ENCODE results near the gene PTPRM. TPM values are rescaled to one million over a fixed set of nuclear protein-coding genes. Genes with fewer than 3 reads are reported as not detected.

PTPRM gene
- polyA plus RNA-seq, 1 donor from 2014 or later, result 126 TPM

DNA sequence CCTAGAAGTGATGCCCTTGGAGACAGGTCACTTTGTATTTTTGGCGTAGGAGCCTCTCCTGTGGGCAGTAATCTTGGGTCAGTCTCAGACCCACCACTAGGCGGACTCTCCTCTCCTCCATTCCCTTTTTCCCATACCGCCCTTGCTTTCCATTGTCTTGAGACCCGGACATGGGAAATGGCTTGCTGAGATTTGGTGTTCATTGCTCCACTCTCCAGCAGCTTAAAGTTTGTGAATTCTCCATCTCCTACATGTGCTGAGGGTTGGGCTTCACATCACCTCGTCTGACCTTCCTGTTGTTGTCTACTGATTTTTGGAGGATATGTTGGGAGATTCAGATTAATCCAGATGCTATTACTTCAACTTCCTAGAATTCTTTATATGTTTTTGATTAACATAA, 882.9 kb downstream of the PTPRM start:
- Histone ChIP-seq H3K79me2 (replicated peaks; ENCODE audit: insufficient read depth, low read length) (no peaks in the 10 kb centered on the region), H3K36me3 (ENCODE audit: insufficient read depth, low read length) (no peaks in the 10 kb centered on the region), H3F3A (ENCODE audit: insufficient read depth, low read length, poor library complexity, severe bottlenecking) (no peaks in the 10 kb centered on the region), H3K27ac (ENCODE audit: low read length) (no peak overlapping the region), H4K20me1 (ENCODE audit: insufficient read depth) (no peaks in the 10 kb centered on the region), H3K9me2 (ENCODE audit: insufficient read depth, low read length) (no peaks in the 10 kb centered on the region), H3K27me3 (ENCODE audit: insufficient read depth, low read depth, low read length) (no peaks in the 10 kb centered on the region), H3K9ac (ENCODE audit: low read length) (no peak overlapping the region), H3K9me3 (ENCODE audit: low read length) (no peaks in the 10 kb centered on the region), H3K4me2 (ENCODE audit: low read length) (no peak overlapping the region), H3K4me3 (ENCODE audit: low read length) (no peak overlapping the region), H2AFZ (ENCODE audit: low read depth, low read length) (no peak overlapping the region)
- no peak for TF ChIP-seq EP300 (conservative IDR thresholded peaks at IDR 0.05; ENCODE audit: poor library complexity, severe bottlenecking)
- TF ChIP-seq SMC3 (conservative IDR thresholded peaks at IDR 0.05; ENCODE audit: poor library complexity), result no peak
- TF ChIP-seq EZH2 (IDR thresholded peaks at IDR 0.05; ENCODE audit: borderline replicate concordance, insufficient read depth, low read length, poor library complexity, severe bottlenecking), result no peak
- no peak for TF ChIP-seq CTCF (IDR thresholded peaks at IDR 0.05; ENCODE audit: poor library complexity, severe bottlenecking)
- no peak for TF ChIP-seq POLR2AphosphoS5 (IDR thresholded peaks at IDR 0.05)
- no peak for TF ChIP-seq RAD21 (conservative IDR thresholded peaks at IDR 0.05)
- TF ChIP-seq, protein P1, sequence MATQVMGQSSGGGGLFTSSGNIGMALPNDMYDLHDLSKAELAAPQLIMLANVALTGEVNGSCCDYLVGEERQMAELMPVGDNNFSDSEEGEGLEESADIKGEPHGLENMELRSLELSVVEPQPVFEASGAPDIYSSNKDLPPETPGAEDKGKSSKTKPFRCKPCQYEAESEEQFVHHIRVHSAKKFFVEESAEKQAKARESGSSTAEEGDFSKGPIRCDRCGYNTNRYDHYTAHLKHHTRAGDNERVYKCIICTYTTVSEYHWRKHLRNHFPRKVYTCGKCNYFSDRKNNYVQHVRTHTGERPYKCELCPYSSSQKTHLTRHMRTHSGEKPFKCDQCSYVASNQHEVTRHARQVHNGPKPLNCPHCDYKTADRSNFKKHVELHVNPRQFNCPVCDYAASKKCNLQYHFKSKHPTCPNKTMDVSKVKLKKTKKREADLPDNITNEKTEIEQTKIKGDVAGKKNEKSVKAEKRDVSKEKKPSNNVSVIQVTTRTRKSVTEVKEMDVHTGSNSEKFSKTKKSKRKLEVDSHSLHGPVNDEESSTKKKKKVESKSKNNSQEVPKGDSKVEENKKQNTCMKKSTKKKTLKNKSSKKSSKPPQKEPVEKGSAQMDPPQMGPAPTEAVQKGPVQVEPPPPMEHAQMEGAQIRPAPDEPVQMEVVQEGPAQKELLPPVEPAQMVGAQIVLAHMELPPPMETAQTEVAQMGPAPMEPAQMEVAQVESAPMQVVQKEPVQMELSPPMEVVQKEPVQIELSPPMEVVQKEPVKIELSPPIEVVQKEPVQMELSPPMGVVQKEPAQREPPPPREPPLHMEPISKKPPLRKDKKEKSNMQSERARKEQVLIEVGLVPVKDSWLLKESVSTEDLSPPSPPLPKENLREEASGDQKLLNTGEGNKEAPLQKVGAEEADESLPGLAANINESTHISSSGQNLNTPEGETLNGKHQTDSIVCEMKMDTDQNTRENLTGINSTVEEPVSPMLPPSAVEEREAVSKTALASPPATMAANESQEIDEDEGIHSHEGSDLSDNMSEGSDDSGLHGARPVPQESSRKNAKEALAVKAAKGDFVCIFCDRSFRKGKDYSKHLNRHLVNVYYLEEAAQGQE (IDR thresholded peaks at IDR 0.05; ENCODE audit: borderline replicate concordance), result no peak
- TF ChIP-seq MXI1 (conservative IDR thresholded peaks at IDR 0.05; ENCODE audit: poor library complexity, severe bottlenecking), result no peak
- no peak for TF ChIP-seq TAF1 (IDR thresholded peaks at IDR 0.05; ENCODE audit: low read depth)

GRCh38 chr18:8450898-8451665, 884.0 kb downstream of the PTPRM start:
- Histone ChIP-seq H3K27ac (ENCODE audit: low read length) (no peak overlapping the region), H3K4me2 (ENCODE audit: low read length) (no peak overlapping the region), H3K9me2 (ENCODE audit: insufficient read depth, low read length) (no peaks in the 10 kb centered on the region), H3K9ac (ENCODE audit: low read length) (no peak overlapping the region), H3K4me3 (ENCODE audit: low read length) (no peak overlapping the region), H3K36me3 (ENCODE audit: insufficient read depth, low read length) (no peaks in the 10 kb centered on the region), H3K9me3 (ENCODE audit: low read length) (no peaks in the 10 kb centered on the region), H3K27me3 (ENCODE audit: insufficient read depth, low read depth, low read length) (no peaks in the 10 kb centered on the region), H4K20me1 (ENCODE audit: insufficient read depth) (no peaks in the 10 kb centered on the region), H3F3A (ENCODE audit: insufficient read depth, low read length, poor library complexity, severe bottlenecking) (no peaks in the 10 kb centered on the region), H3K79me2 (replicated peaks; ENCODE audit: insufficient read depth, low read length) (no peaks in the 10 kb centered on the region), H2AFZ (ENCODE audit: low read depth, low read length) (no peak overlapping the region)
- TF ChIP-seq, protein P1 (IDR thresholded peaks at IDR 0.05; ENCODE audit: borderline replicate concordance), result no peak
- TF ChIP-seq EP300 (conservative IDR thresholded peaks at IDR 0.05; ENCODE audit: poor library complexity, severe bottlenecking) (no peak), TAF1 (IDR thresholded peaks at IDR 0.05; ENCODE audit: low read depth) (no peak), MXI1 (conservative IDR thresholded peaks at IDR 0.05; ENCODE audit: poor library complexity, severe bottlenecking) (no peak), SMC3 (conservative IDR thresholded peaks at IDR 0.05; ENCODE audit: poor library complexity) (no peak), RAD21 (conservative IDR thresholded peaks at IDR 0.05) (no peak), CTCF (IDR thresholded peaks at IDR 0.05; ENCODE audit: poor library complexity, severe bottlenecking) (no peak), EZH2 (IDR thresholded peaks at IDR 0.05; ENCODE audit: borderline replicate concordance, insufficient read depth, low read length, poor library complexity, severe bottlenecking) (no peak), POLR2AphosphoS5 (IDR thresholded peaks at IDR 0.05) (no peak)
